Astrocyte of the cerebellum (primary cell): Measurements from ENCODE around the gene C16orf74.

Experiments
- DNase-seq: peaks from one replicate; pipeline ENCODE4 v3.0.0-alpha.2; 2011; ENCODE audit warnings: low read depth
- H3K4me3 ChIP-seq: 2 replicates; pipeline ENCODE4 v1.5.1; 2011; ENCODE audit warnings: mild to moderate bottlenecking, low read depth, low read length, moderate library complexity
- CTCF ChIP-seq: IDR thresholded peaks from 2 replicates; pipeline ENCODE4 v1.5.1; 2012; ENCODE audit warnings: low read length, low read depth, moderate library complexity, mild to moderate bottlenecking; ENCODE audit errors: missing control alignments
- in situ Hi-C: cut with HindIII; loops from 2 replicates; pipeline ENCODE4 v1.10.0; 2017; ENCODE audit warnings: low sequenced_read_pairs

The C16orf74 gene

GRCh38 chr16:85680352-85680944, 70.4 kb downstream of the C16orf74 start:
- H3K4me3 ChIP-seq: no peak overlapping the region
- DNase-seq: no peak
- TF ChIP-seq CTCF: no peak
- in situ Hi-C loops: no loop called here

- H3K4me3 ChIP-seq: no peak overlapping the region
- no peak for DNase-seq
- TF ChIP-seq CTCF: no peak
- in situ Hi-C loops: no loop called here
Observed at GRCh38 chr16:85679870-85680269, 71.0 kb downstream of the C16orf74 start.

GRCh38 chr16:85678821-85679220, 72.1 kb downstream of the C16orf74 start:
- TF ChIP-seq CTCF: no peak
- H3K4me3 ChIP-seq: no peak overlapping the region
- in situ Hi-C loops: no loop called here
- DNase-seq: no peak

GRCh38 chr16:85678016-85678415, 72.9 kb downstream of the C16orf74 start:
- in situ Hi-C loops: no loop called here
- TF ChIP-seq CTCF: no peak
- DNase-seq: no peak
- no peak overlapping the region for H3K4me3 ChIP-seq

GRCh38 chr16:85677383-85677967, 73.4 kb downstream of the C16orf74 start:
- no peak for TF ChIP-seq CTCF
- no peak for DNase-seq
- in situ Hi-C loops: no loop called here
- no peak overlapping the region for H3K4me3 ChIP-seq

- no peak for DNase-seq
- TF ChIP-seq CTCF: no peak
- no peak overlapping the region for H3K4me3 ChIP-seq
- in situ Hi-C loops: no loop called here
Observed at GRCh38 chr16:85676466-85676865, 74.4 kb downstream of the C16orf74 start.
